GM18526 (cell line): ENCODE data around the gene ADAMTS1.

ENCODE experiments used
- POLR2A ChIP-seq: IDR thresholded peaks from 3 replicates; pipeline ENCODE4 v1.6.1; 2011; ENCODE audit not compliant: insufficient read length; ENCODE audit errors: extremely low read depth

ADAMTS1 gene

GRCh38 chr21:26847921-26848320, 2.7 kb upstream of the ADAMTS1 start:
- no peak for TF ChIP-seq POLR2A

- TF ChIP-seq POLR2A: no peak
Measured at GRCh38 chr21:26847002-26847401, 1.8 kb upstream of the ADAMTS1 start.

GRCh38 chr21:26846036-26846931, 1.1 kb upstream of the ADAMTS1 start:
- no peak for TF ChIP-seq POLR2A

GRCh38 chr21:26845759-26846035, 488 bp upstream of the ADAMTS1 start:
- TF ChIP-seq POLR2A: no peak

GRCh38 chr21:26844258-26845065, 747 bp downstream of the ADAMTS1 start:
- no peak for TF ChIP-seq POLR2A

GRCh38 chr21:26843933-26844257, 1.3 kb downstream of the ADAMTS1 start:
- TF ChIP-seq POLR2A: no peak

- no peak for TF ChIP-seq POLR2A
Measured at GRCh38 chr21:26842974-26843932, 2.0 kb downstream of the ADAMTS1 start.

- no peak for TF ChIP-seq POLR2A
Measured at GRCh38 chr21:26842300-26842699, 2.9 kb downstream of the ADAMTS1 start.

GRCh38 chr21:26840912-26841311, 4.3 kb downstream of the ADAMTS1 start:
- no peak for TF ChIP-seq POLR2A

- no peak for TF ChIP-seq POLR2A
Measured at GRCh38 chr21:26840201-26840600, 5.0 kb downstream of the ADAMTS1 start.

- no peak for TF ChIP-seq POLR2A
Measured at GRCh38 chr21:26837539-26837938, 7.7 kb downstream of the ADAMTS1 start.

GRCh38 chr21:26836528-26836927, 8.7 kb downstream of the ADAMTS1 start:
- TF ChIP-seq POLR2A: no peak

- no peak for TF ChIP-seq POLR2A
Measured at GRCh38 chr21:26835714-26836265, 9.4 kb downstream of the ADAMTS1 start.

- no peak for TF ChIP-seq POLR2A
Measured at GRCh38 chr21:26835027-26835713, 10.0 kb downstream of the ADAMTS1 start.

- TF ChIP-seq POLR2A: no peak
Measured at GRCh38 chr21:26834181-26834905, 10.9 kb downstream of the ADAMTS1 start.
